ENCODE results near the gene MFSD12.

Gene MFSD12

GRCh38 chr19:3554254-3555083 is 2.9 kb downstream of the MFSD12 start:
- TF ChIP-seq, protein P1, sequence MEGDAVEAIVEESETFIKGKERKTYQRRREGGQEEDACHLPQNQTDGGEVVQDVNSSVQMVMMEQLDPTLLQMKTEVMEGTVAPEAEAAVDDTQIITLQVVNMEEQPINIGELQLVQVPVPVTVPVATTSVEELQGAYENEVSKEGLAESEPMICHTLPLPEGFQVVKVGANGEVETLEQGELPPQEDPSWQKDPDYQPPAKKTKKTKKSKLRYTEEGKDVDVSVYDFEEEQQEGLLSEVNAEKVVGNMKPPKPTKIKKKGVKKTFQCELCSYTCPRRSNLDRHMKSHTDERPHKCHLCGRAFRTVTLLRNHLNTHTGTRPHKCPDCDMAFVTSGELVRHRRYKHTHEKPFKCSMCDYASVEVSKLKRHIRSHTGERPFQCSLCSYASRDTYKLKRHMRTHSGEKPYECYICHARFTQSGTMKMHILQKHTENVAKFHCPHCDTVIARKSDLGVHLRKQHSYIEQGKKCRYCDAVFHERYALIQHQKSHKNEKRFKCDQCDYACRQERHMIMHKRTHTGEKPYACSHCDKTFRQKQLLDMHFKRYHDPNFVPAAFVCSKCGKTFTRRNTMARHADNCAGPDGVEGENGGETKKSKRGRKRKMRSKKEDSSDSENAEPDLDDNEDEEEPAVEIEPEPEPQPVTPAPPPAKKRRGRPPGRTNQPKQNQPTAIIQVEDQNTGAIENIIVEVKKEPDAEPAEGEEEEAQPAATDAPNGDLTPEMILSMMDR (IDR thresholded peaks at IDR 0.05), result no peak

DNA sequence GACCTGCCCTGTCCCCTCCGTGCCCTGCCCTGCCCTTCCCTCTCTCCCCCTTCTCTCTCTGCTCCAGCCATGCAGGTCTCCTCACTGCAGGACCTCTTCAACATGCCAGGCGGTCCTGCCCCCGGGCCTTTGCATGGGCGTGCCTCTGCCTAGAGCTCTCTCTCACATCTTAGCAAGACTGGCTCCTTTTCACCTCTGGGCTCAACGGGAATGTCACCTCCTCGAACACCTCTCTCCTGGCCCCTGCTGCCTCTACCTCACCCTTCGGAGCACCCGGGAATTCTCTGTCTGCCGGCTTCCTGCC is 5.6 kb downstream of the MFSD12 start:
- TF ChIP-seq, protein P1 (IDR thresholded peaks at IDR 0.05), result no peak

GRCh38 chr19:3550947-3551791 is 6.2 kb downstream of the MFSD12 start:
- TF ChIP-seq, protein P1 (IDR thresholded peaks at IDR 0.05), result no peak

- TF ChIP-seq, protein P1 (IDR thresholded peaks at IDR 0.05), result no peak
These were observed 7.6 kb downstream of the MFSD12 start for GRCh38 chr19:3549816-3550215.

- TF ChIP-seq, protein P1 (IDR thresholded peaks at IDR 0.05), result no peak
These were observed 8.8 kb downstream of the MFSD12 start for GRCh38 chr19:3548606-3549005.

DNA sequence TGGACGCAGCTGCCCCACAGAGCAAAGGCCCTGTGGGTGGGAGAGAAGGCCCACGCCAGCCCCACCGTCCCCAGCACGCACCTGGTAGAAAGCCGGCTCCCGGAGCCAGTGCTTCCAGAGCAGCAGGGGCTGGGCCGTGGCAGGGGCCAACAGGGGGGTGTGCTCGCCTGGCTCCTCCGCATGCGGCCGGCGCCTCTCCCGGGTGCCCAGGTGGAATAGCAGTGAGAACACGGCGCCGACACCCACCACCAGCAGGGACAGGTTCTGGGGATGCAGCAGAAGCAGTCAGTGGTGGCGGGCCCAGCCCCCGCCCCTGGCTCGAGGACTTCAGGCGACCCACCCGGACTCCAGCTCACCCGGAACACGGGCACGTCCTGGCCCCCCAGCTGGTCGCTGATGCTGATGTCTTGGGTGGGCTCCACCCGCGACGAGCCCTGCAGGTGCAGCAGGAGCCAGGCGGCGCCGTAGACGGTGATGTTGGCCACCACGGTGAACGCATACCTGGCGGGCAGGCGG is 9.6 kb downstream of the MFSD12 start:
- TF ChIP-seq, protein P1 (IDR thresholded peaks at IDR 0.05), result peak; percentile 18; the same call in 1 of the 2 replicates

DNA sequence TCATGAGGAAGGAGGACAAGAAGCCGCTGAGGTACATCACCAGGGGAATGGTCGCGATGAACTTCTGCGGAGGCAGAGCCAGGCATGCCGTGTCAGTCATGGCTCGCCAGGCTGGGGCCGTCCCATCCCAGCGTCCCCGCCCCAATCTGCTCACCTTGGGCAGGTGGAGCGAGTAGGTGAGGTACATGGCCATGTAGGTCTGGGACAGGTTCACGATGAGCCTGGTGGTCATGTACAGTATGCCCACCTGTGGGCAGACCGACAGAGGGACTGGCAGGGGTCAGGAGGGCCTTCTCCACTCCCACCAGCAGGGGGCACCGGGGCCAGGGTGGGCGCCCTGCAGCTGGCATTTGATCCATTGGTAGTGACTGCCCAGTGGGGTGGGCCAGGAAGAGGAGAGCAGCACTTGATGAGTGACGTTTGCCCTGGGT is 10.1 kb downstream of the MFSD12 start:
- TF ChIP-seq, protein P1 (IDR thresholded peaks at IDR 0.05), result peak; percentile 61

Measured in LNCAP (cell line).